ENCODE measurements around the gene SLITRK6.
A peak's percentile ranks its signal among the peaks of the same experiment; 100 is the strongest.
"Not testable (repeated sequence)": the region's sequence is repeated elsewhere in the genome, so short reads cannot be mapped to it uniquely, and the experiment has no call there.

The SLITRK6 gene

GRCh38 chr13:85799097-85799582 is at the start of gene SLITRK6:
TSS of gene SLITRK6 (minus strand) at chr13:85799419. CDS start at chr13:85796508, 2,911 bp downstream.
- peak; percentile 25 for DNase-seq (ENCODE audit: low spot score)

- DNase-seq (ENCODE audit: low spot score): no peak
These were observed 47.8 kb upstream of the SLITRK6 start for GRCh38 chr13:85847012-85847411.

- DNase-seq (ENCODE audit: low spot score): no peak
These were observed 42.2 kb upstream of the SLITRK6 start for GRCh38 chr13:85841427-85841826.

- peak; percentile 53 for DNase-seq (ENCODE audit: low spot score)
These were observed 34.7 kb upstream of the SLITRK6 start for GRCh38 chr13:85833921-85834320.

- peak; percentile 29 for DNase-seq (ENCODE audit: low spot score)
These were observed 29.0 kb upstream of the SLITRK6 start for GRCh38 chr13:85828094-85828684.

- DNase-seq (ENCODE audit: low spot score): no peak
These were observed 26.2 kb upstream of the SLITRK6 start for GRCh38 chr13:85825454-85825853.

GRCh38 chr13:85823832-85824231 is 24.6 kb upstream of the SLITRK6 start:
- DNase-seq (ENCODE audit: low spot score): no peak

GRCh38 chr13:85819513-85819912 is 20.3 kb upstream of the SLITRK6 start:
- DNase-seq (ENCODE audit: low spot score): no peak

GRCh38 chr13:85816413-85816812 is 17.2 kb upstream of the SLITRK6 start:
- DNase-seq (ENCODE audit: low spot score): no peak

GRCh38 chr13:85812282-85812681 is 13.1 kb upstream of the SLITRK6 start:
- no peak for DNase-seq (ENCODE audit: low spot score)

GRCh38 chr13:85808811-85809210 is 9.6 kb upstream of the SLITRK6 start:
- no peak for DNase-seq (ENCODE audit: low spot score)

- peak; percentile 77 for DNase-seq (ENCODE audit: low spot score)
These were observed 7.4 kb upstream of the SLITRK6 start for GRCh38 chr13:85806553-85807175.

GRCh38 chr13:85798556-85798955 is 663 bp downstream of the SLITRK6 start:
- no peak for DNase-seq (ENCODE audit: low spot score)

- DNase-seq (ENCODE audit: low spot score): no peak
These were observed 1.9 kb downstream of the SLITRK6 start for GRCh38 chr13:85797311-85797710.

GRCh38 chr13:85785205-85785604 is 14.0 kb downstream of the SLITRK6 start:
- DNase-seq (ENCODE audit: low spot score): no peak

- DNase-seq (ENCODE audit: low spot score): no peak
These were observed 26.9 kb downstream of the SLITRK6 start for GRCh38 chr13:85772367-85772766.

- no peak for DNase-seq (ENCODE audit: low spot score)
These were observed 27.4 kb downstream of the SLITRK6 start for GRCh38 chr13:85771856-85772255.

- DNase-seq (ENCODE audit: low spot score): no peak
These were observed 30.3 kb downstream of the SLITRK6 start for GRCh38 chr13:85768946-85769345.

- no peak for DNase-seq (ENCODE audit: low spot score)
These were observed 44.1 kb downstream of the SLITRK6 start for GRCh38 chr13:85755123-85755522.

GRCh38 chr13:85743201-85743770 is 55.9 kb downstream of the SLITRK6 start:
- DNase-seq (ENCODE audit: low spot score): not testable (repeated sequence)
